ENCODE results near the gene CPED1.
"Not testable (repeated sequence)": the region's sequence is repeated elsewhere in the genome, so short reads cannot be mapped to it uniquely, and the experiment has no call there.

CPED1 gene

DNA sequence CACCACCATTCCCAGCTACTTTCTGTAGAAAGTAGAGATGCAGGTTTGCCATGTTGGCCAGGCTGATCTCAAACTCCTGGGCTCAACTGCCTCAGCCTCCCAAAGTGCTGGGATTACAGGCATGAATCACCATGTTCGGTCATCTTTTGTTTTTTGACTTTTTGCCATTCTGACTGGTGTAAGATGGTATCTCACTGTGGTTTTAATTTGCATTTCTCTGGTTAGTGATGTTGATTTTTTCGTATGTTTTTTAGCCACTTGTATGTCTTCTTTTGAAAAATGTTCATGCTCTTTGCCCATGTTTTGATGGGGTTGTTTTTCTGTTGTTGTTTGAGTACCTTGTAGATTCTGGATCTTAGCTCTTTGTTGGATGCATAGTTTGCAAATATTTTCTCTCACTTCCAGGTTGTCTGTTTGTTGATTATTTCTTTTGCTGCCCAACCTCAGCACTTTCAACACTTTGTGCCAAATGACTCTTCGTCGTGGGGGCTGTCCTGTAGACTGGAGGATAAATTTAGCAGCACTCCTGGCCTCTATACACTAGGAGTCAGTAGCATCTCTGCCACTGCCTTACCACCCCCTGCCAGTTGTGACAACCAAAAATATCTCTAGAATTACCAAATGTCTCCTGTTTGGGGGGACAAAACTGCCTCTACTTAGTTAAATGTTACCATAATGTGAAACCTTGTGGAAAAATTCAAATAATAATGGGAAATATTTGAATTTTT, 6.5 kb upstream of the CPED1 start:
- no peak for DNase-seq

DNA sequence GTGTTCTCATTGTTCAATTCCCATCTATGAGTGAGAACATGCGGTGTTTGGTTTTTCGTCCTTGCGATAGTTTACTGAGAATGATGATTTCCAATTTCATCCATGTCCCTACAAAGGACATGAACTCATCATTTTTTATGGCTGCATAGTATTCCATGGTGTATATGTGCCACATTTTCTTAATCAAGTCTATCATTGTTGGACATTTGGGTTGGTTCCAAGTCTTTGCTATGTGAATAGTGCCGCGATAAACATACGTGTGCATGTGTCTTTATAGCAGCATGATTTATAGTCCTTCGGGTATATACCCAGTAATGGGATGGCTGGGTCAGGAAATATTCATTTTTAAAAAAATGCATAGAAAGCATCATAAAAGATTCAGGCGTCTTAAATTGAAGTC, 4.9 kb upstream of the CPED1 start:
- DNase-seq = not testable (repeated sequence)

DNA sequence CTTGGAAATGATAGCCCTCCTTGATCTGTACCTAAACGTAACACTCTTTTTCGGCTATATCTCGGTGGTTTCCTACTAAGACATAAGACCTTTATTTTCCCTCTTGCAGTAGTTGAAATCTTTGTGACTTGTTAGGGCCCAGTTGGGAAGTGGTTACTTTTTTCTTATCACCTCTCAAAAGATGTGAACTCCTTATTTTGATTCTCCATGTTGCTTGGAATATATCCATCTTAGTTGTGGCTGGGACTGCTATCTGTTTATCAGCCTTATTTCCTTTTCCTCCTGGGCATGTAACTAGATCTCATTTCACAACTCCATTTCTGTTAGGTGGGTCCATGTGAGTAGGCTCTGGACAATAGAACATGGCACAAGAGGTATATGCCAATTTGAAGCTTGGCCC, 4.1 kb upstream of the CPED1 start:
- no peak for DNase-seq

DNA sequence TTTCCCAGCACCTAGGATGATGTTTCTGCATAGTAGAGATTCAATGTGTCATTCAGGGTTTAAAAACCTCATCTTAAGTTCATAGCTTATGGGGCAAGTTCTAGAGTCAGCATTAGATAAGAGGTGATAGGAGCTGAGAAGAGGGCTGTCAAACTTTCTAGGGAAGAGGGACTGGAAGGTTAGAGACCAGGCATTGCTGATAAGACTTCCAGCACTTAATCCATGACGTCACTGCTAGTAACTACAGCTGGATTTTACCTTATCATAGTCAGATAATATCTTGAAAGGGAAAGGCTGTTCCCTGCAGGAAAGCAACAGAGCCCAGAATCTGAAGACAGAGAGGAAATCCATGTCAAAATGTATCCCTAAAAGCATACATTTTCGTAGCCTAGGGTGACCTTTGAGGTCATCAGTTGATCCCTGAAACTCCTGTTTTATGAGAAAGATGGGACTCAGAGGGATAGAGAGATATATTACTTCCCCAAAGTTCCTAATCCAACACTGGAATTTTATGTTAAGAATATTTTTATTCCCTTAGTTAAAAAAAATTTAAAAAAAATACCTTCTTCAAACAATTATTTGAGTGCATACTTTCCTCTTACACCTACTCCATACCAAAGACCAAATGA, 3.3 kb upstream of the CPED1 start:
- DNase-seq = no peak

DNA sequence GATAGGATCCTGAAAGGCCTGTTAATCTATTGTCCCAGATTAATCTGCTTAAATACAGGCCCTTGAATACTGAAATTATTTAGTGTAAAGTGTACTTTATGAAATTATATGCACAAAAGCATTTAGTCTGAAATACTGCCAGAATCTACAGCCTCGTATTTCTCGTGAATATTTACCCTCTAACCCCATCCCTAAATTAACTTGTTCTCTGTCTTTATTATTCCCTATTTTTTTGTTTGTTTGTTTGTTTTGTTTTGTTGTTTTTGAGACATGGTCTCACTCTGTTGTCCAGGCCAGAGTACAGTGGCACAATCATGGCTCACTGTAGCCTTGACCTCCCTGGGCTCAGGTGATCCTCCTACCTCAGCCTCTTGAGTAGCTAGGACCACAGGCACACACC, 2.7 kb upstream of the CPED1 start:
- no peak for DNase-seq

DNA sequence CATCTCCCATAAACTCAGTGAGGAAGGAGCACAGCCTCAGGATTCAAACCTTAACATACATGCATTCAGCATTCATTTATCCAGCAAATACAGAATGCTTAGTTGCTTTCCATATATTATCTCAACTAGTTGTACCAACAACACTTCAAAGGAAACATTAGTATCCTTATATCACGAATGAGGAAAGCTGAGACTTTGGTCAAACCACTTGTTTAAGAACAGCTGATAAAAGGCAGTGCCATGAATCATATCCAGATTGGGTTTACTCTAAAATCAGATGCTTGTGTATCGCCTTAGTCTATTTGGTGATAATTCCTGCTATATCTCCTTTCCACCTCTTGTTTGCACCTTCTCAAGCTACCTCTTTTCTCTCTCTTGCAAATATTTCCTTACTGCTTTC, 1.9 kb upstream of the CPED1 start:
- DNase-seq = no peak

DNA sequence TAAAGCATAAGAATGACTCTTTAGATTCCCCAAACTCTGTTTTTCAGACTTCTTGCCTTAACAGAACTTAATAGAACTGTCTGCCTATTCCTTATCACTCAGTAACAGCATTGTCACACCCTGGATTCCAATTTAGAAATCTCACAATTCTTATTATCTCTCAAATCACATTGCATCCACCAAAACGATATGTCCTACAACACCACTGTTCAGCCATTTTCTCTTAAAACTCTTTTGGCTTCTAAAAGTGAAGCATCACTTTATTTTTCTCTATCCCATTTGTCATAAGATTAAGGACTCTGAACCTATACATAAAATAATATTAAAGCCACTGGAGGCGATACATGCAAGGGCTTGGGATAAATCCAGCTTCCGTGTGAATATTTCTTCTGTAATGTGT, 1.2 kb upstream of the CPED1 start:
- DNase-seq = no peak

DNA sequence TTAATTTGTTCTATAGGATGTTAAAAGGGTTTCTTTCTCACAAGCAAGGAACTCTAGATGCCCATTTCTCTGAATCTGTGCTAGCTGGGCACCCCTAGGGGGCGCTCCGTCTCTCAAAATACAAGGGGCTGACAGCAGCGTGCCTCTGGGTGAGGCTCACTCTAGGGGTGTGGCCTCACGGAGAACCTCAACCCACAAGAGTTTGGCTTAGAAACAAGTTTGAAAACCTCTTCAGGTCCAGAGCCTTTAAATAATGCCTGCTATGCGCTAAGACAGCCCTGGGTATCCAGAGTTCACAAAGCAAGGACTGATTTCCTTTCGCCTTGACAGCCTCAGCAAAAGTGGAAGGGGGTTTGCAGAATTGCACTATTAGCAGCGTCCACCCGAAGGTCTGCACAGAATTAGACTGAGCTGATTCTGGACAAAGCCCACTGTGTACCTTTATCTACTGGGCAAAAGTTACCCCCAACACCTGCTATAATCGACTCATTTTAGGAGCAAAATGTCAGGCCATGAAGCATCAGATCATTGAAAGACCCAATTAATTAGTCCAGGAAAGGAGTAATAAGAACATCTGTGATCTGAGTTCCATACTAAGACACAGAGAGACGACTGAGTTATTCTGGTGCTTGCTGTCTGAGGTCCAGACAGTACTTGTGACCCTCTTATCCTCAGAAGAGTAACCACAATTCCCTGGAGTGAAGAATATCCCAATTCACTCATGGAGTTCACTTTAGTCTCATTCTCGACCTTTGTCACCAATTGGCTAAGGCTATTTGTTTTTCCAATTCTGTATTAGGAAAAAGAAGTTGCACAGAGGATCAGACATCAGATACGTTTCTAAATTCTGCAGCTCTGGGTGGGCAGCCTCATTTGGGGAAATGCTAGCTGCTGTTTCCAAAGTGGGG, 574 bp upstream of the CPED1 start:
- DNase-seq = peak; percentile 88

DNA sequence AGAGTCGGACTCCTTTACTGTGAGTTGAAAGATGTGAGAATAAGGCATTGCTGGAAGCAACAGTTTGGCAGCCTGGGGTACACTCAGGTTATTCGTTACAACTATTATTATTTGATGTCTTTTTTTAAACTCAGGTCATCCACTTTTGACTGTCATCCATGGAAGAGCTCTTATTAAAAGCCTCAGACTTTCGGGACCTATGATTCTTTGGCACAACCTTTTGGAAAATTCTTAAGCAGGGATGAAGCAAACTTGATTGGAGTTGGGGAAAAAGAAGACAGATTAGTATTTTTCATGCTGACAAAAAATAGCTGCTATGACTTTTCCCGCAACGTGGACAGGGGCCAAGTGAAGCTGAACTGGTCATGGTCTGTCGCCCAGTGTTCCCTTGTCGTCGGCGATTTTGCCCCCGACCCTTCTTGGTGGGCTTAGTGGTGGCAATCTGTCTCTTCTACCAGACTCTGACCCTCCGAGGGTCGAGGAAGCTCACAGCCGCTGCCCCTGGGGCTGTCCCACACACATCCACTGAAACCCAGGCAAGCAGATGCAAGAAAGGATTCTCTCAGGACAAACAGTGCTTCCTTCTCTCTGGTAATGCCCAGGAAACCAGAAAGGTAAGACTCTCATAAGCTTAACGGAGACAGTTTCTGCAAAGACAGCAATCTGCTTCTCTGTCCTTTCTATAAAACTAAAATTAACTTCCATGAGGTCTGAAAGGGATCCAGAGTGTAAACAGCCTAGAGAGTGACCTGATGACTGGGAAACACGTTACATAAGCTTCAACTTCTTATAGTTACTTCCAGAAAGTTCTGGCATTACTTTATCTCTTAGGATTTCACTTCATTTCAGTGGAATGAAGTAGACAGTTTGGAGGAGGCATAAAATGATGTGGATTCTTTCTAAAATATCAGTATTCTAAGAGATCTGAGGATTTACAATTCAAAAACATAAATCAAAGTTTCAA, 1.0 kb downstream of the CPED1 start:
- no peak for DNase-seq

DNA sequence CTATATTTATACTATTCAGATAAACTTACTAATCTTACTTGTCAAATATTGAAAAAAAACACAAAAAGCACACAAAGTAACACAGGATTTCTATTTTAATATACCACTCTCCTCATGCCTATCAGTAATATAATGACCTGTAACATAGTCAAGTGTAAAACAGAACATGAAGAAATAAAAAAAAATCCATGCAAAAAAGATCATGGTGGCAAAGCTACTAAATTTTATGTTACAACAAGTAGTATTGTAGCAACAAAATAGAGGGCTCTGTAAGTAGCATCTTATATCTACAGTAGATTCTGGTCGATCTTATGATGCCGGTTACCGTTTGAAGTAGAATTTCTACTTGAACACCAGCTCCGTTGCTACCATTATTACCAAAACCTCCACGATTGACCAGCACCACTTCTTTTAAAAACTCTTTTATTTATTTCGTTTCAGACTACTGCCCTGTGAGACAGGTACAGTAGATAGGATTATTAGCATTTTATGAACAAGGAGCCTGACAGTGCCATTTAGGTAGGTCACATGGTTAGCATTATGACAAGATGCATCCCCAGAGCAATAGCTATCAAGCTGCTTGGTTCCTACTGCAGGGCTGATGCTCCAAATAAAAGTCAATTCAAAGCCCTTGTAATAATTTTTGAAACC, 2.1 kb downstream of the CPED1 start:
- DNase-seq = no peak

DNA sequence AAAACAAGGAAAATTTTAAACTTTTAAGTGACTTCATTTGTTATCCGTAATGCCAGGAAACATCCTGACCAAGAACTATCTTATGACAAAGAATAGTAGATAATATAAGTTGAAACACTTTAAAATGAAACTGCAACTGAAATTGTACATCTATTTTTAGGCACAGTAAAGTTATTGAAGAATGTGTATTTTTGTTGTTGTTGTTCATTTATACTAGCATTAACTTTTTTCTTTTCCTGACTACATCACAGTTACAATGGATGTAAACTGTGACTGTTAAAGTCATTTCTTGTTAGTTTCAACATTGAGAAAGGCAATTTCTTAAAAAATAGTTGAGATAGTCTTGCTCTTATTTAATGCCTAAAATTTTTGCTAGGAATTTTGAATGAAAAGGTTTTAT, 2.6 kb downstream of the CPED1 start:
- DNase-seq = no peak

DNA sequence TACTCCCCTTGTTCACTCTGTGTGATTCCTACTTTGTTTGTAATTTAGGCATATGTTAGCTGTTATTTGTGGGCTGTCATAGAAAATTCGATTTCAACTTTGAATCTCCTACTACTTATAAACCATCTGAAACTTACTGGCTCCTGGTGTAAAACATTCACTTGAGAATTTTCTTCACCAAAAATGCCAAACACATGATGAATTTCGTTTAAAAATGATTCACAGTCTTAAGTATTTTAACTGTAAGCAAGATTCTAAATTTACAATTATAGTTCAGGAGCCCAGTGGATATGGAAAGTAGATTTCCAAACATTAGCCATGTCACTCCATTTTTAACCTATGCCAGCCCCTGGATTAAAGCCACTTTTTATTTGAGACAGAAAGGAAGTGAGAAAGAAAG, 3.1 kb downstream of the CPED1 start:
- no peak for DNase-seq

DNA sequence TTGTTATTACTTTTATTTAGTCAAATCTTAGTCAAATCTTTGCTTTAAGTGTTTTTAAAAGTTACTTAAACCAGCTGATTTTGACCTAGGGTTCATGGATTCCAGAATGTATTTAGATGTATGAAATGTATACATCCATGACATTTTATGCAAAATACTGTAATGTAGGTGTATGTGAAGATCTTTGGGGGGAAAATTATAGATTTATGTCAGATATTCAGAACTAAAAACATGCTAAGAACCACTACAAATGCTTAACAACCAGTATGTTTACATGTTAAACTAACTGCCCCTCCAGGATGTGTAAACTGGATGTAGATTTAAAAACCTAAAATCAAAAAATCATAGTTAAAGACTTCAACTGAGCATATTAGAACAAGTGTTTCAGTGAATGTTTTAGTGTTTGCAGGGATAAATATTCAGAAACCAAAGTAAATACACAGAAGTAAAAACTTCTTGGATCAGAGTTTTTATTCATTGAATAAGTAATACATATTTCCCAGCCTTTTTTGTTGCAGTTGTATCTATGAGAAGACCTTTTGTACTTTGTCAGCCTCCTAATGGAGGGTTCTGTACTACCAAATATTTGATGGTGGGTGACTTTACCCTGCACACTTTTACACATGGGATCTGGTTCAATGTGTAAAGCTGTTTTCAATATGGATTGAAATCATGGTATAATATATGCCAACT, 3.9 kb downstream of the CPED1 start:
- no peak for DNase-seq

DNA sequence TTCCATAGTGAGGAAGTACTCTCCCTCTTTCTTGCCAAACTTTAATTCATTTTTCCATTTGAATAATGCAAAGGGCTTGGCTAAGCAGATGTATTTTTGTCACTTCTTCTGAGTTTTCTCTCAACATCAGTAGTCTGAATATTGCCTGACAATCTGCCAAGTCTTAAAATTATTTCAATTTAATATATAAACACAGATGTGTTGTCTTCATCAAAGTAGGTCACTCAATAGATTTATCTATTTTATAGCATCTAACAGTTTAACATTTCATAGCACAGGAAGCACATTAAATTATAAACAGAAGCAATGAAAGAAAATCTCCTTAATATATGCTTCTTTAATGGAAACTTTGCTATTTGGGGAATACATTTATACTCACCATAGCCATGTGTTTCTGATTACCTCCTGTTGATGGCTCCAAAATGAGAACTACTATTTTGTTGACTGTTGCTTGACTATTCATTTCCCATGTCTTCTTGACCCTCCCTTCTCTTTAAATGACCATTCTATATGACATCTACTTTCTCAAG, 4.5 kb downstream of the CPED1 start:
- no peak for DNase-seq

DNA sequence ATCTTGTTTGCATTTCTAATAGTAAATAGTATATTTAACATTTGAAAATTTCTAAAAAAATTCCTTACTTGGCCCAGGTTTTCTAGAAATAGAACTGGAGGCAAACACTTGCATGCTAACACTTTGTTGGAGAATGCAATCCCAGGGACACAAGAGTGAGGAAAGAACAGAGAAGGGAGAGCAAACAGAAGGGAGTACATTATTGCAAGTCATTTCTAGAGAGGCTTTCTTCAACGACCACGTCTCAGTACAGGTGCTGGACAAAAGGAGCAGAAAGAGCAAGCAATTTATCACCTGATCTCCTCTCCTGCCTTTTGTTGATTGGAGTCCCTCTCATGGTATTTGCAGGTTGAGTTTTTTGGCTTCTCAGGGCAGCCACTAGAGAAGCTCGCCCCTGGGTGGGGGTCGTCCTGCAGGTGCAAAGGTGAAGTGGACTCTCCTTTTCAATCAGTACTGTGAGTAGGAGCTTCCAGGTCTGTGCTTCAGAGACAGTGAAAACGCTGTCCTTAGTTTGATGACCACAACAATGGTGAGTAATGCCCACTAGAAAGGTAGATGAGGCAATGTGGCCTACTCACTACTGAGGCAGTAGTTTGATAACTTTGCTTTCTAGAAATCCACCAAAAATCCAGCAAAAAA, 5.2 kb downstream of the CPED1 start:
- no peak for DNase-seq

DNA sequence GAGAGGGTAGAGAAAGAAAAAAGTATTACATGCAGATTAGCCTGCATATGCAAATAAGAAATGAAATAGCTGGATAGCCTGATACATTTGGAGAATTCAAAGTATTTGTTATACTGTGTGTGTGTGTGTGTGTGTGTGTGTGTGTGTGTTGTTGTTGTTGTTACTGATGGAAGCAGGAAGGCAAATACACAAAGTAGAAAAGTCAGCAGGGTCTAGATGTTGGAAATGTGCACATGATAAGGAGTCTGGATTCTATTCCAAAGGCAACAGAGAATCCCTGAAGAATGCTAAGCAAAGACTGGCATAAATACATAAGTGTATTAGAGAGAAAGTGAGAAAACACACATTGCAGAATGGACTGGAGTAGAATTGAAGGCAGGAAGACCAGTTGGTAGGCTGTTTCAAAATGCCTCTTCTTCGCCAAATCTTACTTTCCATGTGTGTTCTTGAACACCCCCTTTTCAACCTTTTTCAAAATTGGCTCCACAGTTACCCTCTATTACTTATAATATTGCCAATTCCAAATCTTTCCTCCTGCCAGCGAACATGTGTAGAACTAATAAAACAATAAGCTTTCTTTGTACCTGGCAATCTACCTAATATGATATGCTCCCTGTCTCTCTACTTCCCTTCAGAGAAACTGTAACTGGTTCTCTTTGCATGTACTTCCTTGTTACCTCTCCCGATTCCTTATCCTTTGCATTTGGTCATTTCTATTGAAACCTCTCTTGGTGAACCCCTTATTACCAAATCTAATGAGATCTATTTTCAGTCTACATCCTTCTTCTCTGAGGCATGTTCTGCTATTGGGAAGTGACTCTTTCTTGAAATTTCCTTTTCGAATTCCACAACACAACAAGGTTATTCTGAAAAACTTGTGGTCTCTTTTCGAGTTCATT, 6.2 kb downstream of the CPED1 start:
- DNase-seq = no peak

DNA sequence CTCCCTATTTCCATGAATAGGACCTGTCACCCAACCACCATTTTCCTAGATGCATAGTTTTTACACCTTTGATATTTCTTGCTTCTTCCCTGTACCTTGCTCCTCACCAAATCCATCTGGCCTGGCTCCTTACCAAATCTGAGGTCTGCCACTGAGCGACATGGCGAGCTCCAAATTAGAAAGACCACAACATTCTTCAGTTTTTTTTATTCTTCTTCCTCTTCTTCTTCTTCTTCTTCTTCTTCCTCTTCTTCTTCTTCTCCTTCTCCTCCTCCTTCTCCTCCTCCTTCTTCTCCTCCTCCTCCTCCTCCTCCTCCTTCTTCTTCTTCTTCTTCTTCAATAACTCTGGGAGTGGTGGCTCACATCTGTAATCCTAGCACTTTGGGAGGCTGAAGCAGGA, 7.1 kb downstream of the CPED1 start:
- no peak for DNase-seq

DNA sequence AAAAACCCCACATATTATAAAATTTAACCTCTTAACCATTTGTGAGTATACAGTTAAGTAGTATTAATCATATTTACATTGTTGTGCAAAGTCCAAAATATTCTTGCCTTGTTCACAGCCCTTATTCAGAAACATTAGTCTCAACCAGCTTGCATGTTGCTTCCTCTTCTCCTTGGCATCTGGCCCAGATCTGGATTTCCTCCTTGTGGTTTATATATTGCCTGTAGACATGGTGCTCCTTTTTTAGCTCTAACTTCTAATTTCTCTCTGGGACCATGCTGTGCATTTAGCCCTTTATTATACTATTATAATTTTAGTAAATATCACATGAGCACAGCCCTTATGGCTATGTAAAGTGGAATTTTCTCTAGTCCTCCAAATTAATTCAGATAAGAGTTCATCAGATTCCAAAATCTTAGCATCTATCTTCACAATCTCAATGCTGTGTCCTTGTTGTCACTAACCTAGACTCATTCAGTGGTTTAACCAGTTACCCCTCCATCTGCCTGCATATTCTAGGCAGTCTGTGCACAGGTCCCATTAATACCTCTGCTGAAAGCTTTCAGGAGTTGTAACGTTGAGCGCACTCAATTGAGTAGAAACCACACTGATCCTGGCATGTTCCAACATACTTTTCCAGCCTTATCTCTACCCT, 7.9 kb downstream of the CPED1 start:
- no peak for DNase-seq

DNA sequence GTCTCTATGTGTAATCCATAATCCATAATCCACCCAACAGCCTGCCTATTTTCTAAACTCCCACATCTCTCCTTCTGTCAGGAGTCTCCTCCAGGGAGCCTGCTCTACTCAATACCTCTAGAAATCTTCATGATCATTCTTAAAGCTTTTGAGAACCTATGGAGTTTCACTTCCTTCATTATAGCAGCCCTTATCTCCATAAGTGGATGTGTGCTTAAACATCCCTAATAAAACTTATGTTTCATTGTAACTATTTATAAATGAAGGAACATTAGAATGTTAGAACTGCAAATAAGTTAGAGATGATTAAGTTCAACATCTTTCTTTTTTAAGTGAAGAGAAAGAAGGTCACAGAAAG, 8.5 kb downstream of the CPED1 start:
- no peak for DNase-seq
